GM12892 (cell line): Measurements from ENCODE around the gene HEPN1.

Source experiments
- DNase-seq: peaks from one replicate; pipeline ENCODE4 v3.0.0; 2011; ENCODE audit not compliant: insufficient read length
- FAIRE-seq: peaks from 2 replicates; lab custom pipeline; 2011; peaks lifted over from hg19 to GRCh38; lab: Jason Lieb, UNC
- POLR2A ChIP-seq: IDR thresholded peaks from 2 replicates; pipeline ENCODE4 v1.6.1; 2011; ENCODE audit warnings: low read depth, low read length, control low read depth
- POLR2AphosphoS5 ChIP-seq: IDR thresholded peaks from 2 replicates; pipeline ENCODE4 v1.6.1; 2011; ENCODE audit warnings: low read depth, low read length, control low read depth
- TAF1 ChIP-seq: IDR thresholded peaks from 2 replicates; pipeline ENCODE4 v1.6.1; 2011; ENCODE audit warnings: low read depth, mild to moderate bottlenecking, control low read depth, low read length, borderline replicate concordance

Gene HEPN1

GRCh38 chr11:124896071-124896750, 22.8 kb upstream of the HEPN1 start:
- FAIRE-seq (no peak), DNase-seq (no peak)
- TF ChIP-seq TAF1 = no peak
- no peak for TF ChIP-seq POLR2AphosphoS5

- FAIRE-seq (no peak), DNase-seq (no peak)
- no peak for TF ChIP-seq POLR2A
- no peak for TF ChIP-seq TAF1
- TF ChIP-seq POLR2AphosphoS5 = no peak
Measured at GRCh38 chr11:124896821-124897391, 22.1 kb upstream of the HEPN1 start.

- FAIRE-seq = no peak
- no peak for DNase-seq
- TF ChIP-seq TAF1 = no peak
- no peak for TF ChIP-seq POLR2A
- no peak for TF ChIP-seq POLR2AphosphoS5
Measured at GRCh38 chr11:124897674-124898262, 21.3 kb upstream of the HEPN1 start, which contains the start of gene ROBO4. Gene ROBO4 (minus strand): TSS chr11:124897865. CDS start chr11:124897795, 70 bp downstream.

GRCh38 chr11:124898263-124898680, 20.8 kb upstream of the HEPN1 start:
- FAIRE-seq = no peak
- TF ChIP-seq TAF1 (no peak), POLR2AphosphoS5 (no peak), POLR2A (no peak)
- no peak for DNase-seq

GRCh38 chr11:124898711-124899110, 20.3 kb upstream of the HEPN1 start:
- FAIRE-seq = no peak
- no peak for DNase-seq

GRCh38 chr11:124899383-124900145, 19.5 kb upstream of the HEPN1 start:
- FAIRE-seq (no peak), DNase-seq (no peak)

More at GRCh38 chr11:124898711-124899110, 20.3 kb upstream of the HEPN1 start:
- TF ChIP-seq POLR2A (no peak), TAF1 (no peak), POLR2AphosphoS5 (no peak)

GRCh38 chr11:124900464-124900863, 18.6 kb upstream of the HEPN1 start:
- FAIRE-seq = no peak
- no peak for TF ChIP-seq POLR2A
- TF ChIP-seq TAF1 = no peak
- TF ChIP-seq POLR2AphosphoS5 = no peak

More at GRCh38 chr11:124899383-124900145, 19.5 kb upstream of the HEPN1 start:
- TF ChIP-seq TAF1 (no peak), POLR2AphosphoS5 (no peak), POLR2A (no peak)

GRCh38 chr11:124902616-124903015, 16.4 kb upstream of the HEPN1 start:
- DNase-seq (no peak), FAIRE-seq (no peak)
- TF ChIP-seq TAF1 = no peak
- TF ChIP-seq POLR2AphosphoS5 = no peak
- TF ChIP-seq POLR2A = no peak

More at GRCh38 chr11:124900464-124900863, 18.6 kb upstream of the HEPN1 start:
- no peak for DNase-seq

GRCh38 chr11:124915541-124916369, 3.3 kb upstream of the HEPN1 start:
- DNase-seq (no peak), FAIRE-seq (no peak)

GRCh38 chr11:124916370-124916710, 2.7 kb upstream of the HEPN1 start:
- TF ChIP-seq POLR2A (no peak), TAF1 (no peak), POLR2AphosphoS5 (no peak)
- no peak for DNase-seq
- FAIRE-seq = no peak

More at GRCh38 chr11:124915541-124916369, 3.3 kb upstream of the HEPN1 start:
- no peak for TF ChIP-seq POLR2AphosphoS5

- no peak for FAIRE-seq
- TF ChIP-seq POLR2A = no peak
- TF ChIP-seq POLR2AphosphoS5 = no peak
- TF ChIP-seq TAF1 = no peak
- DNase-seq = no peak
Measured at GRCh38 chr11:124917115-124917637, 1.9 kb upstream of the HEPN1 start.
